ENCODE results near the gene SRPK1.

The SRPK1 gene

GRCh38 chr6:35795453-35796071, 125.3 kb downstream of the SRPK1 start:
- H3K9me3 ChIP-seq (ENCODE audit: control insufficient read depth, insufficient read depth, low read length) = no peaks in the 10 kb centered on the region
- no peak overlapping the region for H3K4me3 ChIP-seq (ENCODE audit: low read depth, low read length)
- no peaks in the 10 kb centered on the region for H3K27me3 ChIP-seq (ENCODE audit: control insufficient read depth, insufficient read depth, low read length)
- H3K36me3 ChIP-seq (ENCODE audit: control insufficient read depth, insufficient read depth, low read length) = no peaks in the 10 kb centered on the region
- no peaks in the 10 kb centered on the region for H3K4me1 ChIP-seq (ENCODE audit: control insufficient read depth, insufficient read depth, low read length)
- H3K27ac ChIP-seq (ENCODE audit: low read depth, low read length) = no peak overlapping the region
- H3K9ac ChIP-seq (ENCODE audit: low read depth, low read length) = no peak overlapping the region

GRCh38 chr6:35794536-35795452, 126.1 kb downstream of the SRPK1 start:
- no peak overlapping the region for H3K27ac ChIP-seq (ENCODE audit: low read depth, low read length)
- H3K36me3 ChIP-seq (ENCODE audit: control insufficient read depth, insufficient read depth, low read length) = no peaks in the 10 kb centered on the region
- H3K4me1 ChIP-seq (ENCODE audit: control insufficient read depth, insufficient read depth, low read length) = no peaks in the 10 kb centered on the region
- H3K9me3 ChIP-seq (ENCODE audit: control insufficient read depth, insufficient read depth, low read length) = no peaks in the 10 kb centered on the region
- H3K9ac ChIP-seq (ENCODE audit: low read depth, low read length) = no peak overlapping the region
- H3K4me3 ChIP-seq (ENCODE audit: low read depth, low read length) = no peak overlapping the region
- H3K27me3 ChIP-seq (ENCODE audit: control insufficient read depth, insufficient read depth, low read length) = no peaks in the 10 kb centered on the region

- Histone ChIP-seq H3K9ac (ENCODE audit: low read depth, low read length) (no peak overlapping the region), H3K9me3 (ENCODE audit: control insufficient read depth, insufficient read depth, low read length) (no peaks in the 10 kb centered on the region), H3K4me1 (ENCODE audit: control insufficient read depth, insufficient read depth, low read length) (0 out of 2 replicates have a peak, but pooled peaks cover 5% of the 10 kb centered on the region), H3K4me3 (ENCODE audit: low read depth, low read length) (no peak overlapping the region), H3K27me3 (ENCODE audit: control insufficient read depth, insufficient read depth, low read length) (no peaks in the 10 kb centered on the region), H3K36me3 (ENCODE audit: control insufficient read depth, insufficient read depth, low read length) (no peaks in the 10 kb centered on the region), H3K27ac (ENCODE audit: low read depth, low read length) (no peak overlapping the region)
Observed at GRCh38 chr6:35790683-35791082, 130.2 kb downstream of the SRPK1 start.

GRCh38 chr6:35788423-35788982, 132.4 kb downstream of the SRPK1 start:
- 0 out of 2 replicates have a peak, but pooled peaks cover 5% of the 10 kb centered on the region for H3K4me1 ChIP-seq (ENCODE audit: control insufficient read depth, insufficient read depth, low read length)
- H3K9ac ChIP-seq (ENCODE audit: low read depth, low read length) = no peak overlapping the region
- H3K4me3 ChIP-seq (ENCODE audit: low read depth, low read length) = no peak overlapping the region
- H3K36me3 ChIP-seq (ENCODE audit: control insufficient read depth, insufficient read depth, low read length) = no peaks in the 10 kb centered on the region
- no peaks in the 10 kb centered on the region for H3K27me3 ChIP-seq (ENCODE audit: control insufficient read depth, insufficient read depth, low read length)
- H3K9me3 ChIP-seq (ENCODE audit: control insufficient read depth, insufficient read depth, low read length) = no peaks in the 10 kb centered on the region
- H3K27ac ChIP-seq (ENCODE audit: low read depth, low read length) = no peak overlapping the region

GRCh38 chr6:35787266-35788218, 133.4 kb downstream of the SRPK1 start:
- Histone ChIP-seq H3K36me3 (ENCODE audit: control insufficient read depth, insufficient read depth, low read length) (no peaks in the 10 kb centered on the region), H3K4me3 (ENCODE audit: low read depth, low read length) (no peak overlapping the region), H3K27me3 (ENCODE audit: control insufficient read depth, insufficient read depth, low read length) (no peaks in the 10 kb centered on the region), H3K9ac (ENCODE audit: low read depth, low read length) (no peak overlapping the region), H3K9me3 (ENCODE audit: control insufficient read depth, insufficient read depth, low read length) (no peaks in the 10 kb centered on the region), H3K27ac (ENCODE audit: low read depth, low read length) (no peak overlapping the region), H3K4me1 (ENCODE audit: control insufficient read depth, insufficient read depth, low read length) (0 out of 2 replicates have a peak, but pooled peaks cover 5% of the 10 kb centered on the region)

GRCh38 chr6:35786810-35787209, 134.1 kb downstream of the SRPK1 start:
- Histone ChIP-seq H3K27me3 (ENCODE audit: control insufficient read depth, insufficient read depth, low read length) (no peaks in the 10 kb centered on the region), H3K9ac (ENCODE audit: low read depth, low read length) (no peak overlapping the region), H3K36me3 (ENCODE audit: control insufficient read depth, insufficient read depth, low read length) (no peaks in the 10 kb centered on the region), H3K4me3 (ENCODE audit: low read depth, low read length) (no peak overlapping the region), H3K4me1 (ENCODE audit: control insufficient read depth, insufficient read depth, low read length) (0 out of 2 replicates have a peak, but pooled peaks cover 5% of the 10 kb centered on the region), H3K9me3 (ENCODE audit: control insufficient read depth, insufficient read depth, low read length) (no peaks in the 10 kb centered on the region), H3K27ac (ENCODE audit: low read depth, low read length) (no peak overlapping the region)

- H3K4me1 ChIP-seq (ENCODE audit: control insufficient read depth, insufficient read depth, low read length) = 0 out of 2 replicates have a peak, but pooled peaks cover 5% of the 10 kb centered on the region
- no peak overlapping the region for H3K27ac ChIP-seq (ENCODE audit: low read depth, low read length)
- no peak overlapping the region for H3K4me3 ChIP-seq (ENCODE audit: low read depth, low read length)
- no peak overlapping the region for H3K9ac ChIP-seq (ENCODE audit: low read depth, low read length)
- H3K36me3 ChIP-seq (ENCODE audit: control insufficient read depth, insufficient read depth, low read length) = no peaks in the 10 kb centered on the region
- no peaks in the 10 kb centered on the region for H3K27me3 ChIP-seq (ENCODE audit: control insufficient read depth, insufficient read depth, low read length)
- H3K9me3 ChIP-seq (ENCODE audit: control insufficient read depth, insufficient read depth, low read length) = no peaks in the 10 kb centered on the region
Observed at GRCh38 chr6:35786272-35786671, 134.6 kb downstream of the SRPK1 start.

GRCh38 chr6:35784200-35784599, 136.7 kb downstream of the SRPK1 start:
- Histone ChIP-seq H3K9me3 (ENCODE audit: control insufficient read depth, insufficient read depth, low read length) (no peaks in the 10 kb centered on the region), H3K4me3 (ENCODE audit: low read depth, low read length) (no peak overlapping the region), H3K36me3 (ENCODE audit: control insufficient read depth, insufficient read depth, low read length) (no peaks in the 10 kb centered on the region), H3K27ac (ENCODE audit: low read depth, low read length) (no peak overlapping the region), H3K9ac (ENCODE audit: low read depth, low read length) (no peak overlapping the region), H3K27me3 (ENCODE audit: control insufficient read depth, insufficient read depth, low read length) (no peaks in the 10 kb centered on the region), H3K4me1 (ENCODE audit: control insufficient read depth, insufficient read depth, low read length) (0 out of 2 replicates have a peak, but pooled peaks cover 5% of the 10 kb centered on the region)

Data from HUES48 (cell line).